IMR-90 (cell line): Measurements from ENCODE around the gene NAV2.

Experiments
- BHLHE40 ChIP-seq: fragments of 150-350 bp; IDR thresholded peaks from 2 replicates; pipeline ENCODE4 v1.6.1; 2016; ENCODE audit warnings: mild to moderate bottlenecking, low read depth, low read length
- CTCF ChIP-seq: conservative IDR thresholded peaks from 2 replicates; pipeline ENCODE4 v1.5.1; 2012; ENCODE audit warnings: mild to moderate bottlenecking, low read depth, low read length, improper control_type of control experiment
- FOS ChIP-seq: fragments of 150-350 bp; IDR thresholded peaks from 2 replicates; pipeline ENCODE4 v1.6.1; 2016; ENCODE audit warnings: low read depth, low read length
- POLR2A ChIP-seq: IDR thresholded peaks from 2 replicates; pipeline ENCODE4 v1.6.1; 2012; ENCODE audit warnings: mild to moderate bottlenecking, low read depth, low read length

DNA sequence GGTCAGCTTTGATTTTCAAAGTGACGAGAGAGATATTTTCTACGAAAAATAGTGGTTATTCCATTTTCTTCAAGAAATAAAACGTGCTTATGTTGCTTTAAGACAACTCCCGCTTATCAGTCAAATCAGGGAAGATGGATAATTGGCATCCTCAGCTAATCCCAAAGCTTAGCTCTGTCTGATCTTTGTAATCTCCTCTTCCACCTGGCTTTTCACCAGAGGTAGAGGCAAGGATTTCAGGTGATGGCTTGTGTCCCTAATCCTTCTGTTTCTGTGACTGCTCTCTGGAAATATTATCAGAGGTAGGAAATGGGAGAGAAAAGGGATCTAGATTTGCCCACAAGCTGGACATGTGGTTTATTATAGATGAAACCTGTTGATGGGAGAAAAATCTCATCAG lies 368.7 kb downstream of the NAV2 start:
- TF ChIP-seq CTCF, result no peak
- no peak for TF ChIP-seq BHLHE40
- no peak for TF ChIP-seq FOS
- TF ChIP-seq POLR2A, result no peak
